HCT116 (cell line): ENCODE results near the gene MTA1.

ENCODE experiments used
- CTCF ChIP-seq, 3 experiments: fragments of 200-600 bp in 1 of 3; sonication (generic) in 1 of 3; IDR thresholded peaks in 2 of 3; conservative IDR thresholded peaks in 1 of 3; 2 replicates each; pipeline ENCODE4 v1.5.1; 2012 to 2017; ENCODE audit warnings: low read depth in 2 of 3, low read length in 2 of 3, antibody characterized with exemption in 1 of 3, borderline replicate concordance in 1 of 3, control low read depth in 1 of 3, mild to moderate bottlenecking in 1 of 3, mixed read lengths in 1 of 3, mixed run types in 1 of 3, moderate library complexity in 1 of 3; ENCODE audit not compliant: insufficient read depth in 1 of 3
- EGR1 ChIP-seq: IDR thresholded peaks from 2 replicates; pipeline ENCODE4 v1.6.1; 2012; ENCODE audit warnings: low read depth
- EZH2 ChIP-seq: fragments of 200-600 bp; sonication (generic); IDR thresholded peaks from 2 replicates; pipeline ENCODE4 v1.6.1; 2017; ENCODE audit warnings: antibody characterized with exemption, mixed run types
- EZH2phosphoT487 ChIP-seq: fragments of 200-600 bp; IDR thresholded peaks from 2 replicates; pipeline ENCODE4 v1.6.1; 2018; ENCODE audit warnings: antibody characterized with exemption, borderline replicate concordance
- POLR2A ChIP-seq: IDR thresholded peaks from 2 replicates; pipeline ENCODE4 v1.7.0; 2011; ENCODE audit warnings: borderline replicate concordance; ENCODE audit not compliant: insufficient read depth, insufficient read length; ENCODE audit errors: extremely low read depth
- POLR2AphosphoS5 ChIP-seq: IDR thresholded peaks from 2 replicates; pipeline ENCODE4 v1.6.1; 2011; ENCODE audit warnings: mild to moderate bottlenecking, low read depth, low read length, moderate library complexity
- RAD21 ChIP-seq: IDR thresholded peaks from 2 replicates; pipeline ENCODE4 v1.6.1; 2012; ENCODE audit warnings: low read depth, mild to moderate bottlenecking
- SIN3A ChIP-seq: IDR thresholded peaks from 2 replicates; pipeline ENCODE4 v1.6.1; 2012; ENCODE audit warnings: low read depth
- SRF ChIP-seq: IDR thresholded peaks from 2 replicates; pipeline ENCODE4 v1.6.1; 2012; ENCODE audit warnings: low read depth
- TCF7L2 ChIP-seq: IDR thresholded peaks from 2 replicates; pipeline ENCODE4 v1.7.0; 2011; ENCODE audit warnings: borderline replicate concordance, inconsistent platforms; ENCODE audit not compliant: insufficient read depth, insufficient read length; ENCODE audit errors: extremely low read depth
- TF ChIP-seq, protein P1 (sequence below): IDR thresholded peaks from 2 replicates; pipeline ENCODE4 v1.6.1; 2012; ENCODE audit warnings: low read depth
- TF ChIP-seq, protein P2 (sequence below): IDR thresholded peaks from 2 replicates; pipeline ENCODE4 v1.6.1; 2012
- TF ChIP-seq, protein P3 (sequence below): IDR thresholded peaks from 2 replicates; pipeline ENCODE4 v1.6.1; 2012

- no peak for TF ChIP-seq CTCF (IDR thresholded peaks at IDR 0.05 in 2 of 3, conservative IDR thresholded peaks at IDR 0.05 in 1 of 3; ENCODE audit: borderline replicate concordance in 1 of 3, insufficient read depth in 1 of 3, low read depth in 2 of 3, low read length in 2 of 3)
- no peak for TF ChIP-seq EZH2
- TF ChIP-seq, protein P1, sequence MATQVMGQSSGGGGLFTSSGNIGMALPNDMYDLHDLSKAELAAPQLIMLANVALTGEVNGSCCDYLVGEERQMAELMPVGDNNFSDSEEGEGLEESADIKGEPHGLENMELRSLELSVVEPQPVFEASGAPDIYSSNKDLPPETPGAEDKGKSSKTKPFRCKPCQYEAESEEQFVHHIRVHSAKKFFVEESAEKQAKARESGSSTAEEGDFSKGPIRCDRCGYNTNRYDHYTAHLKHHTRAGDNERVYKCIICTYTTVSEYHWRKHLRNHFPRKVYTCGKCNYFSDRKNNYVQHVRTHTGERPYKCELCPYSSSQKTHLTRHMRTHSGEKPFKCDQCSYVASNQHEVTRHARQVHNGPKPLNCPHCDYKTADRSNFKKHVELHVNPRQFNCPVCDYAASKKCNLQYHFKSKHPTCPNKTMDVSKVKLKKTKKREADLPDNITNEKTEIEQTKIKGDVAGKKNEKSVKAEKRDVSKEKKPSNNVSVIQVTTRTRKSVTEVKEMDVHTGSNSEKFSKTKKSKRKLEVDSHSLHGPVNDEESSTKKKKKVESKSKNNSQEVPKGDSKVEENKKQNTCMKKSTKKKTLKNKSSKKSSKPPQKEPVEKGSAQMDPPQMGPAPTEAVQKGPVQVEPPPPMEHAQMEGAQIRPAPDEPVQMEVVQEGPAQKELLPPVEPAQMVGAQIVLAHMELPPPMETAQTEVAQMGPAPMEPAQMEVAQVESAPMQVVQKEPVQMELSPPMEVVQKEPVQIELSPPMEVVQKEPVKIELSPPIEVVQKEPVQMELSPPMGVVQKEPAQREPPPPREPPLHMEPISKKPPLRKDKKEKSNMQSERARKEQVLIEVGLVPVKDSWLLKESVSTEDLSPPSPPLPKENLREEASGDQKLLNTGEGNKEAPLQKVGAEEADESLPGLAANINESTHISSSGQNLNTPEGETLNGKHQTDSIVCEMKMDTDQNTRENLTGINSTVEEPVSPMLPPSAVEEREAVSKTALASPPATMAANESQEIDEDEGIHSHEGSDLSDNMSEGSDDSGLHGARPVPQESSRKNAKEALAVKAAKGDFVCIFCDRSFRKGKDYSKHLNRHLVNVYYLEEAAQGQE: no peak
- TF ChIP-seq POLR2A: no peak
- TF ChIP-seq, protein P2, sequence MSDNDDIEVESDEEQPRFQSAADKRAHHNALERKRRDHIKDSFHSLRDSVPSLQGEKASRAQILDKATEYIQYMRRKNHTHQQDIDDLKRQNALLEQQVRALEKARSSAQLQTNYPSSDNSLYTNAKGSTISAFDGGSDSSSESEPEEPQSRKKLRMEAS: no peak
- no peak for TF ChIP-seq RAD21
- TF ChIP-seq SIN3A: no peak
- TF ChIP-seq, protein P3, sequence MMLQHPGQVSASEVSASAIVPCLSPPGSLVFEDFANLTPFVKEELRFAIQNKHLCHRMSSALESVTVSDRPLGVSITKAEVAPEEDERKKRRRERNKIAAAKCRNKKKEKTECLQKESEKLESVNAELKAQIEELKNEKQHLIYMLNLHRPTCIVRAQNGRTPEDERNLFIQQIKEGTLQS: no peak
- TF ChIP-seq POLR2AphosphoS5: no peak
- TF ChIP-seq EZH2phosphoT487: no peak
- no peak for TF ChIP-seq EGR1
- no peak for TF ChIP-seq TCF7L2
- no peak for TF ChIP-seq SRF
These were observed 65.4 kb downstream of the MTA1 start for GRCh38 chr14:105484997-105485393.
